Measurements from ENCODE around the gene RP2.
A peak's percentile ranks its signal among the peaks of the same experiment; 100 is the strongest.

RP2 gene

GRCh38 chrX:46836701-46837557 is at the start of gene RP2:
TSS of gene RP2 (plus strand) at chrX:46837043. CDS start at chrX:46837101, 58 bp downstream.
- DNase-seq: peak; percentile 93 to 96

DNA sequence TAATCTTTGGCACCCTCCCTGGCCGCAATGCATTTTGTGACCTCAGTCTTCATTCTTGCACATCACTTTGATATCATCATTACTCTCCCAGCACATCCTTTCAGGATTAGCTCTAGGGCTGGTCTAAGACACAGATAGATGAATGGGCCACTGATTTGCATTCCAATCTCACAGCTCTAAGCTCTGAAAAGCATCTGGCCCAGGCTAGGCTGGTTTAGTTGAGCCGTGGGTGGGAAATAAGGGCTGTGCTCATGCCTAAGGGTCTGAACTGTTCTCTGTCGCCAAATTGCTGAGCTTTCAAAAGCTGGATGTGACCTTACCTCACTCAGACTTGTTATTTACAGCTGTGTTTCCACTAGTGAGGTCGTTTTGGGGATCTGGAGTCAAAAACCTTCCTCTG is 47.9 kb upstream of the RP2 start:
- DNase-seq: no peak

DNA sequence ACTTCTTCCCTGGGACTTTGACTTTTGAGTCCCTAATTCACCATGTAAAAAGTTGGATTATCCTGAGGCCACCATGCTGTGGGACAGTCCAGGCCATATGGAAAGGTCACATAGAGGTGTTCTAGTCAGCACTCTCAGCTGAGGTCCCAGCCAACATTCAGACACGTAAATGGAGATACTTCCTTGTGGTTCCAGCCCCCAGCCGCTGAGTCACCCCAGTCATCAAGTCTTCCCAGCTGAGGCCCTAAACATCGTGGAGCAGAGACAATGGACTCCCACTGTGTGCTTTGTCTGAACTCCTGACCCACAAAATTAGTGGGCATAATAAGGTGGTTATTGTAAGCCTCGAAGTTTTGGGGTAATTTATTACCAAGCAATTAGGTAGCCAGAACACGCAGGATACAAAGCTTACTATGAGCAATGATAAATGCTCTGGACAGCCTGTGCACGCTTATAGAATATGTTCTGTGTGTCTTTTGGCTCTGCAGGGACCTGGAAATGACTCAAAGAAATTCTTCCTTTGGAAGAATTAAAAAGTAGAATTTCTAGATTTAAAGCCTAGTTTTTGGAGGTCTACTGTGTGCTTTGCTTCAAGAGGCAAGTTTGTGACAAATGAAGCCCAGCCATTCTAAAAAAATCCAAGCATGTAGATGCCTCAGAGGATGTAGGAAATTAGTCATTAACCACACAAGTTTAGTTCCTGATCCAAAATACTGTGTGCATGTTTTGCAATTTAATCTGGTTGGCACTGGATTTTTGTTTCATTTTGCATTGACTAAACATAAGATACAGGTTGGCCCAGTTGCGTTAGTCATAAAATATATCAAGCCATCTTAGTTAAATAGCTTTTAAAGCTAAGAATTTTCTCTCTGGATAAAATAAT is 44.7 kb upstream of the RP2 start:
- DNase-seq: no peak

DNA sequence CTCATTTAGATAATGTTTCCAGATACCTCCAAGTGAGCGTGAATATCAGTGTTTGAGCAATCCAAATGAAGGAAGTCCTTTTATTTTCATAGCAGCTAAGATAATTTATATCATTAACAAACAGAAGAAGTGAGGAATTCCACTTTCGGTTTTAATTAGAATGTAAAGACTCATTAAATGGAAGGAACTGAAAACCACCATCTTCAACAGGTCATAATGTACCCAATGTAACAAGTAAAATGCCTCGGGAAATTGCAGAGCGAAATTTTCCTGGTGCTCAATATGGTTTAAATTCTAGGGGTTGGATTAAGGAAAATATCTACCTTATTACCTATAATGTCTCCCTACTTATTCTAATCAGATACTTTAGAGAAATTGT is 44.0 kb upstream of the RP2 start:
- DNase-seq: no peak

GRCh38 chrX:46793386-46794143 is 43.3 kb upstream of the RP2 start:
- DNase-seq: no peak

DNA sequence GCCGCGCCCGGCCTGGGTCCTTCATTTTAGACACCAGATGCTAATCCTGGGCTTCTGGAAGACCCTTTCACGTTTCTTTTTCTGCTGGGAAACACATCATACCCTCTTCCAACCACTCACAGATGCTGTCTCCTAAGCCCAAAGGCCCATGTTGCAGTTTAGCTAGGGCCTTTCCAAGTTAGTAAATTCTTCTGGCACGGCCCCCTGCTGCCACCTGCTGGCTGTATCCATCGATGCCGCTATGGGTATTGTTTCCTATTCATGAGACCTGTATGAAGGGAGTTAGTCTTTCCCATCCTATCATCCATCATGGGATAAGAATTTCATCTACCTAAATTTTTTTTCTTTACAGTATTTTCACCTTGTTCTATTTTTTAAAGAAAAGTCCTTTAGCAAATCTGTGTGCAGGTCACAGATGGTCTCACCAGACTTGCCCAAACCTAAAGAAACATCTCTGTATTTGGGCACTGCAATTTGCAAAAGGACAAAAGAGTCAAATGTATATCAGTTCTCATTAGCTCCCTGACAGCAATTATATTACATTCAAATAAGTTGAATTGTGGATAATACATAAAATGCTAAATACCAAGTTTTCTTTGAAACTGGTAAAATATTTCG is 40.2 kb upstream of the RP2 start:
- peak; percentile 16 to 68 for DNase-seq

- peak in 1 of 2 experiments; percentile 10 for DNase-seq
Observed at GRCh38 chrX:46803140-46803539, 33.7 kb upstream of the RP2 start.

DNA sequence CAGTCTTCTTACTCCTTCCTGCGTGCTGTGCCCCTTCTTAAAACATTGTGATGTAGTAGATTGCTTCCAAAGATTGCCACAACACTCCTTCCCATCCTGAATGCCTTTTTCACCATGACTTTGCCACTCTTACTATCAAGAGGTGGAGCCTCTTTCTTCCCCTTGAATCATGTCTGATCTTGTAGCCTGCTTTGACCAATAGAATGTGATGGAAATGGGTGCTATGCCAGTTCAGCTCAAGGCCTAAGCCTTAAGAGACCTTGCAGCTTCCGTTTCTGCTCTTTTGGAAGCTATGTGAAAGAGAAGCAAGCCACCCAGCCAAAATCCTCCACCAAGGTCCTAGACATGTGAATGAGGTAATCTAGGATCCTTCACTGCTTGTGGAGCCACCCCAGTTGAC is 31.6 kb upstream of the RP2 start:
- no peak for DNase-seq

GRCh38 chrX:46811121-46811520 is 25.7 kb upstream of the RP2 start:
- no peak for DNase-seq

- no peak for DNase-seq
Observed at GRCh38 chrX:46812445-46812844, 24.4 kb upstream of the RP2 start.

DNA sequence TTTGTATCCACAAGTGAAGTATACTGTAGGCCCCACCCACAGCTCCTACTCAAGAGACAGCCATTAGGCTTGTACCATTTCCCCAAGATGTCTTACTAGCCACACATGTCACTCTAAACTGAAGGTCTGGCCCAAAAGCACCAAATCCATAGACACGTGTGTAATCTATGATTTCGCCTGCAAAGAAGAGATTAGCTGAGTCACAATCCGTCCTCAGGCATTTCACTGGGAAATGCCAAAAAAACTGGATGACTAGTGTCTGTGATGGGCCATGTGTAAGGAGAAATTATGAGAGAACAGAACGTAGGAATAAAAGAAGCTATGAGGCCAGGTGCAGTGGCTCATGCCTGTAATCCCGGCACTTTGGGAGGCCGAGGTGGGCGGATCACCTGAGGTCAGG is 21.9 kb upstream of the RP2 start:
- no peak for DNase-seq

- DNase-seq: no peak
Observed at GRCh38 chrX:46819136-46819535, 17.7 kb upstream of the RP2 start.

- DNase-seq: no peak
Observed at GRCh38 chrX:46820391-46821100, 16.3 kb upstream of the RP2 start.

DNA sequence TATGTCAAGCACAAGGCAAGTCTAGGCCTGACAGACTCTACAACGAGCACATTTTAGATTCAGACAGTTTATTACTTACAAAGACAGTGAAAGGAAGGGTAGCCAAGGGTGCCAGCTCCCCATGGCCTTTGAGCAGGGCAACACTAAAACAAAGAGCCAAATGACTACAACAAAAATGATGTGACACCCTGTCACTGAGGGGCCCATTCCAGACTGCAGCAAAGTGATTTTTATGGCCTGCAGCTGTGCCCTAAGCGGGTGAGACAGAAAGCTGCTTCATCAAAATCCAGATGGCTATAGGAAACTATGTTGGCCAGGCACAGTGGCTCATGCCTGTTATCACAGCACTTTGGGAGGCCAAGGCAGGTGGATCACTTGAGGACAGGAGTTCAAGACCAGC is 13.4 kb upstream of the RP2 start:
- no peak for DNase-seq

DNA sequence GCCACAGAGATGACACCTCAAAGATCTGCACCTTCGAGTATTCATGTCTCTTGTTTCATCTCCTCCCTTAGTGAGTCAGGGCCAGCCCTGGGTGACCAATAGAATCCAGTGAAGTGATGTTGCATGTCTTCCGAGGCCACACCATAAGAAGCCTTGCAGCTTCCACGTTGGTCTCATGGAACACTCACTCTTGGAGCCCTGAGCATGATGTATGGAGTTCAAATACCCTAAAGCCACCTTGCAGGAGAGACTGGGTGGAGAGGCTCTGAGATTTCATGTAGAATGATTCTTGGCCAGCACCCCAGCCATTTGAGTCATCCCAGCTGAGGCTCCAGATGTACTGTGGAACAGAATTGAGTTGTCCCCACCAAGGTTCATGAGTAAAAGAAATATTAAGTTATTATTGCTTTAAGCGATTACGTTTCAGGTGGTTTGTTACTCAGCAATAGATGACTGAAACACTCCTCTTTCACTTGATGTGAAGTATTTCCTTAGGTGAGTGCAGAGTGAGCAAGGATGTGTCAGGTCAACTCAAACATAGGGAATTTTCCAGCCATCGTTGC is 5.0 kb upstream of the RP2 start:
- DNase-seq: no peak

GRCh38 chrX:46837558-46838485 is 979 bp downstream of the RP2 start:
- DNase-seq: peak in 1 of 2 experiments; percentile 9

GRCh38 chrX:46838486-46838870 is 1.6 kb downstream of the RP2 start:
- no peak for DNase-seq

DNA sequence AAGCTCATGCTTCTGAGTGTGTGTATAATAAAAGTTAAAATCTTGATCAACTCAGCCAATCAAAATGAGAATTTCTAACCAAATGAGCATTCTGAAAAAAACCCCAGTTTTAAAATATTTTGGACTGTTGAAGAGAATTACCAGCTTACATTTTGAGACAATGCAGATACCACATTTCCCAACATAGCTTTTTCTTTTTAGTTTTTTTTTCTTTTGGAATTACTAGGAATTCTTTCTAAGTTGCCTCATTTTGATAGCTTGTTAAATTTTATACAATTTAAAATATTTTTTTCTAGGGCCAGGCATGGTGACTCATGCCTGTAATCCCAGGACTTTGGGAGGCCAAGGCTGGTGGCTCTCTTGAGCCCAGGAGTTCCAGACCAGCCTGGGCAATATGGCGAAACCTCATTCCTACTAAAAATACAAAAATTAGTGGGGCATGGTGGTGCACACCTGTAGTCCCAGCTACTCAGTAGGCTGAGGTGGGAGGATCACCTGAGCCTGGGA is 2.2 kb downstream of the RP2 start:
- no peak for DNase-seq

- no peak for DNase-seq
Observed at GRCh38 chrX:46840946-46841345, 4.1 kb downstream of the RP2 start.

- peak in 1 of 2 experiments; percentile 5 for DNase-seq
Observed at GRCh38 chrX:46841346-46841745, 4.5 kb downstream of the RP2 start.
